Measurements from ENCODE around the gene DENND4A.
"Not testable (repeated sequence)": the region's sequence is repeated elsewhere in the genome, so short reads cannot be mapped to it uniquely, and the experiment has no call there.

The DENND4A gene

GRCh38 chr15:65789105-65789504, 3.0 kb downstream of the DENND4A start:
- no peak for DNase-seq (ENCODE audit: low spot score)

DNA sequence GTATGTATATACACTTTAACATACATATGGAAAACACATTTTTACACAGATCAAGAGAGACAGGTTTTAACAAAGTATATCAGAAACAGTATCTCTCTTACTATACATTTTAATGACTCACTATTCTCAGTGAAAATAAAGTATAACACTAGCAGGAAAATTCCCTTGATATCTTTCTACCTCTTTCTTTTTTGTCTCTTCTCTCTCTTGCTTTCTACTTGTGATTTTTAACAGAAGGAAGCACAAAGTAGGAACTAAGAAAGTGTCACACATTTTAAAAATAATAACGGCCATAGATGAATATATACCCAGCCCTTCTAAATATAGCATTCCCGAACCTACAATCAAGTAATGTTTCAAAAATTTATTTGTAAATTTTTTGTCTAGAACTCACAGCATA, 4.8 kb downstream of the DENND4A start:
- DNase-seq (ENCODE audit: low spot score): no peak

DNA sequence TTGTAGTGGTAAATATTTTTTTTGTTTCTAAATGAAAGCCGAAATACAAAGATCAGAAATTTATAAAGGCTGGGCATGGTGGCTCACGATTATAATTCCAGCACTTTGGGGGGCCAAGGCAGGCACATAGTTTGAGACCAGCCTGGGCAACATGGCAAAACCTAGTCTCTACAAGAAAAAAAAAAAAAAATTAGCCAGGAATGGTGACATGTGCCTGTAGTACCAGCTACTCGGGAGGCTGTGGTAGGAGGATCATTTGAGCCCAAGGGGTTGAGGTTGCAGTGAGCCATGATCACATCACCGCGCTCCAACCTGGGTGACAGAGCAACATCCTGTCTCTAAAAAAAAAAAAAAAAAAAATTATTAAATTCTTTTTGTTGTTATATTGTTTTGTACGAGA, 6.9 kb downstream of the DENND4A start:
- no peak for DNase-seq (ENCODE audit: low spot score)

GRCh38 chr15:65783872-65784271, 8.2 kb downstream of the DENND4A start:
- no peak for DNase-seq (ENCODE audit: low spot score)

- DNase-seq (ENCODE audit: low spot score): no peak
Measured at GRCh38 chr15:65782096-65782495, 10.0 kb downstream of the DENND4A start.

DNA sequence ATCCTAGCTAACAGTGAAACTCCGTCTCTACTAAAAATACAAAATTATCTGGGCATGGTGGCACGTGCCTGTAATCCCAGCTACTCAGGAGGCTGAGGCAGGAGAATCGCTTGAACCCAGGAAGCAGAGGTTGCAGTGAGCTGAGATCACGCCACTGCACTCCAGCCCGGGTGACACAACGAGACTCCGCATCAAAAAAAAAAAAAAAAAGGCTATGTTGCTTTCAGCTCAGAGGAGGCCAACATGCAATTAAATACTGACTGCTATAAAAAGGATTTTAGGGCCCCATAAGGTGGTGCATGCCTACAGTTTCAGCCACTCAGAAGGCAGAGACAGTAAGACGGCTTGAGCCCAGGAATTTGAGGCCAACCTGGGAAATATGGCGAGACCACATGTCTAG, 13.4 kb downstream of the DENND4A start:
- not testable (repeated sequence) for DNase-seq (ENCODE audit: low spot score)

- no peak for DNase-seq (ENCODE audit: low spot score)
Measured at GRCh38 chr15:65778269-65778668, 13.8 kb downstream of the DENND4A start.

GRCh38 chr15:65777843-65778242, 14.2 kb downstream of the DENND4A start:
- DNase-seq (ENCODE audit: low spot score): no peak

GRCh38 chr15:65777053-65777452, 15.0 kb downstream of the DENND4A start:
- no peak for DNase-seq (ENCODE audit: low spot score)

GRCh38 chr15:65773386-65774111, 18.5 kb downstream of the DENND4A start:
- no peak for DNase-seq (ENCODE audit: low spot score)

DNA sequence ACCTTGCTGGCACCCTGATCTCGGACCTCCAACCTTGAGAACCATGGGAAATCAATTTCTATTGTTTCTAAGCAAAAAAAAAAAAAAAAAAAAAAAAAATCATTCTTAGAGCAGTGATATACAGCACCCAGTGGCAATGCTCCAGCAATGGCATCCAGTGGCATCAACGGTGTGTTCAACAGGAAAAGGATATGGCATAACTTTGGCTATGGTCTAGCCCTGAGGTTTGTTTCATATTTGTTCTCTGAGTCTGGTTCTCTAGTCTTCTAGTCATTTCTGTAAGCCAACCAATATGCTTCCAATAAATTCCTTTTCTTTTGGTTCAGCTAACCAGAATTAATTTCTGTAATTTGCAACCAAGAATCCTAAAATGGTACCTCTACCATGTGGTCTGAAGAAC, 19.2 kb downstream of the DENND4A start:
- DNase-seq (ENCODE audit: low spot score): no peak

DNA sequence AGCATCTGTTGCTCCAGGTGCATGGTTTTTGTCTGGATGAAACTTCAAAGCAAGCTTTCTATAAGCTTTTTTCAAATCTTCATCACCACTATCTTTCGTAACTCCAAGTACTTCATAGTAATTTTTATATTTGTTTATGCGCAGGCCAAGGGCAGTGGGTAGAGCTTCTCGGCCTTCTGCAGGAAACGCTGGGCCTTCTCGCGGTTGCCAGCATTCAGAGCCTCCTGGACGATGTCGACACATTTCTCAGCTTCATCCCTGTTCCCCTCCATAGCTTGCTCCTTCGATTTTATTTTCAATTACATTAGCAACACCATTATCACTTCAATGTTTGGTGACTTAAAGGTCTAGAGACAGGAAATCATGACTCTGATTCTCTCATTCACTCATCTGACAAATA, 20.2 kb downstream of the DENND4A start:
- DNase-seq (ENCODE audit: low spot score): no peak

- DNase-seq (ENCODE audit: low spot score): no peak
Measured at GRCh38 chr15:65769482-65769881, 22.6 kb downstream of the DENND4A start.

DNA sequence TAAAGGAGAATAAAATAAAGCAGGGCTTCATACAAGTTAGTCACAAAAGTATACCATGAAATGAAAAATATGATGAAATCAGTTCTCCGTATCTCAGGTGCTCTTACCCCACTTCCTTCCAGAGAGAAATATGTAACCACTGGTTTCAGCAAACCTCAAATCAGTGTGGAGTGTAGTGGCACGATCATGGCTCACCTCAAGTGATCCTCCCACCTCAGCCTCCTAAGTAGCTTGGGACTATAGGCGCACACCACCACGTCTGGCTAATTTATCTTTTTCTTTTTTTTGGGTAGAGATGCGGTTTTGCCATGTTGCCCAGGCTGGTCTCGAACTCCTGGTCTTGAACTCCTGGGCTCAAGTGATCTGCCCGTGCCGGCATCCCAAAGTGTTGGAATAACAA, 24.2 kb downstream of the DENND4A start:
- peak; percentile 57 for DNase-seq (ENCODE audit: low spot score)

- no peak for DNase-seq (ENCODE audit: low spot score)
Measured at GRCh38 chr15:65767264-65767595, 24.9 kb downstream of the DENND4A start.

GRCh38 chr15:65766422-65767263, 25.4 kb downstream of the DENND4A start:
- no peak for DNase-seq (ENCODE audit: low spot score)

- no peak for DNase-seq (ENCODE audit: low spot score)
Measured at GRCh38 chr15:65765106-65765505, 27.0 kb downstream of the DENND4A start.

DNA sequence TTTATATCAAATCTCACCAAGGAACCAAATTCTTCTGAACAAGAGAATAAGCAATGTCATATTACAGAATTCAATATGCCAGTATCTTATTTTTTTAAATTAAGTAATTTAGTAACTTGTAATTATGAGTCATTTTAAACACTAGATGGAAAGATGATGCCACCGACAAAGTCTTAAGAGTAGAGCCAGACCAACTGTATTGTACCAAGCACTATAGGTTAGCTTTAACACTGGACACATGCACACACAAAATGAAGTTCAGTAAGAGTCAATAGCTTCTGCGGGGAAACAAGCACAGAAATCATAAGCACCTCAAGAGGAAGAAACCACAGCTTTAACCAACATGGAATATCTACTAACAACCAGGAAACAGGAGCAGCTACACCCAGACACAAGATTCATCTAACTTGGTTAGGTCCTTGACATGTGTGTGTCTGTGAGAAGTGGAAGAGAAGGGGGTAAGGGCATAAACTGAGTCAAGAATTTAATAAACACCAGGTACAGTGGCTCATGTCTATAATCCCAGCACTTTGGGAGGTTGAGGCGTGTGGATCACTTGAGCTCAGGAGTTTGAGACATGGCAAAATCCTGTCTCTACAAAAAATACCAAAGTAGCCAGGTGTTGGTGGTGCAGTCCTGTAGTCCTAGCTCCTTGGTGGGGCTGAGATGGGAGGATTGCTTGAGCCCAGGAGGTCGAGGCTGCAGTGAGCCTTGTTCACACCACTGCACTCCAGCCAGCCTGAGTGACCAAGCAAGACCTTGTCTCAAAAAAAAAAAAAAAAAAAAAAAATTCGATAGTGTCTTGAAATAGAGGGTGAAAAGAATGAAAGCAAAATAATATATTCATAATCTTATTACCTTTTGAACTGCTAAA, 28.9 kb downstream of the DENND4A start:
- DNase-seq (ENCODE audit: low spot score): no peak

- no peak for DNase-seq (ENCODE audit: low spot score)
Measured at GRCh38 chr15:65762399-65762798, 29.7 kb downstream of the DENND4A start.

GRCh38 chr15:65761210-65761926, 30.7 kb downstream of the DENND4A start:
- peak; percentile 78 for DNase-seq (ENCODE audit: low spot score)

DNA sequence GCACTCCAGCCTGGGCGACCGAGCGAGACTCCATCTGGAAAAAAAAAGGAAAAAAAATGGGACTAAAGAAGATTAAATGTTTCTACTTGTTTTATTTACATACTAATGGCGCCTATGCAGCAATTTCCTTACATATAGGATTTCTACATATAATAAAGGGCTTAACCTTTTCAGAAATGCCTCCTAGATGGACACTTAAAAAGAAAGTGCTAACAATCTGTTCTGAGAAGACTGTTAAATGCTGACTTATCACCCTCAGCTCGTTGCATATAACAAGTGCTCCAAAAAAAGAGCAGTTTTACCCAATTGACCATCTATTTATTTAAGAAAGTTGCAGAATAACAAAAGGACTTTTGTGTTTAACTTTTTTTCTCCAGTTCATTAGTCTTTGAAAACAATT, 32.7 kb downstream of the DENND4A start:
- no peak for DNase-seq (ENCODE audit: low spot score)

DNA sequence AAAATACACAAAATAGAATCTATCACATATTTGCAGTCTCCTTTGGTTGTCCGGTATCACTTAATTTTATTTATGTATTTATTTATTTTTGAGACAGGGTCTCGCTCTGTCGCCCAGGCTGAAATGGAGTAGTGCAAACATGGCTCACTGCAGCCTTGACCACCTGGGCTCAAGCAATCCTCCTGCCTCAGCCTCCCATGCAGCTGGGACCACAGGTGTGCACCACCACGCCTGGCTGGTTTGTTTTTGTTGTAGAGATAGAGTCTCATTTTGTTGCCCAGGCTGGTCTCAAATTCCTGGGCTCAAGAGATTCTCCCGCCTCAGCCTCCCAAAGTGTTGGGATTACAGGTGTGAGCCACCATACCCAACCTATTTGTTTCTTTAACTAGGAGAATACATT, 33.9 kb downstream of the DENND4A start:
- no peak for DNase-seq (ENCODE audit: low spot score)
